Measurements from ENCODE around the gene SEMA5B.

DNA sequence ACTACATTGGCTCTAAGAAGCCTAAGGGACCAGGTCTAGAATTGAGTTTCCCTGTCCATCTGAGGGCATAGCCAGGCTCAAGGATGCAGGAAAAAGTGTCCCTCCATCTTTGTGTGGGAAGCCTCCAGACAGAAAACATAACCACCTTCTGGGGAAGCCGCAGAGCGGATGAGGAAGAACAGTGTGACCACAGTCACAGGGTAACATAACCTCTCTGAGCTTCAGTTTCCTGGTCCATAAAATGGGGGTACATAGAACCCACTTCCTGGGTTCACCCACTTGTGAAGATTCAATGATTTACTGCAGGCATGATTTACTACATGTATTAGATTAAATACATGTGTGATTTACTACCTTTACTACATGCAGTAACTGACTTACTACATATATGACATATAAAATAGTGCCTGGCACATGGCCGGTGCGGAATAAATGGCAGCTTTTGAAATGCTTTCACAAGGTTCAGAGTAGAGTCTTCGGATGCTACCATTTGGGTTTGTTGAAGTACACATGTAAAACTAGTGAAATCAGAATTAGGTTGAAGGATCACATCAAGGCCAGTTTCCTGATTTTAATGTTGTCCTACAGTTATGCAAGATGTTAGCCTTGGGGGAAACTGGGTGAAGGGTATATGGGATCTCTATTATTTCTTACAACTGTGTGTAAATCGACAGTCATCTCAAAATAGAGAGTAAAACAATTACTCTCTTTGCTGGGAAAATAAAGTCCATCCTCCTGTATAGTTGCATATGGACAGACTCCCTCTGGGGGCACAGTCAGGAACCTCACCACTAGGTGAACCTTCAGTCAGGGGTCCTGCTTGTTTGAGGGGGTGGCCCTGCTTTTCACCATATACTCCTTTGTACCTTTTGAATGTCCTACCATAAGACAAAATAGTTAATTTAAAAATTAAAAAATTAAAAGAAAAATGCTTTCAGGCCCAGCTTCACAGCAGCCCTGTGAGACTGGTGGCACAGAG, 86.0 kb downstream of the SEMA5B start:
- TF ChIP-seq, protein P1, sequence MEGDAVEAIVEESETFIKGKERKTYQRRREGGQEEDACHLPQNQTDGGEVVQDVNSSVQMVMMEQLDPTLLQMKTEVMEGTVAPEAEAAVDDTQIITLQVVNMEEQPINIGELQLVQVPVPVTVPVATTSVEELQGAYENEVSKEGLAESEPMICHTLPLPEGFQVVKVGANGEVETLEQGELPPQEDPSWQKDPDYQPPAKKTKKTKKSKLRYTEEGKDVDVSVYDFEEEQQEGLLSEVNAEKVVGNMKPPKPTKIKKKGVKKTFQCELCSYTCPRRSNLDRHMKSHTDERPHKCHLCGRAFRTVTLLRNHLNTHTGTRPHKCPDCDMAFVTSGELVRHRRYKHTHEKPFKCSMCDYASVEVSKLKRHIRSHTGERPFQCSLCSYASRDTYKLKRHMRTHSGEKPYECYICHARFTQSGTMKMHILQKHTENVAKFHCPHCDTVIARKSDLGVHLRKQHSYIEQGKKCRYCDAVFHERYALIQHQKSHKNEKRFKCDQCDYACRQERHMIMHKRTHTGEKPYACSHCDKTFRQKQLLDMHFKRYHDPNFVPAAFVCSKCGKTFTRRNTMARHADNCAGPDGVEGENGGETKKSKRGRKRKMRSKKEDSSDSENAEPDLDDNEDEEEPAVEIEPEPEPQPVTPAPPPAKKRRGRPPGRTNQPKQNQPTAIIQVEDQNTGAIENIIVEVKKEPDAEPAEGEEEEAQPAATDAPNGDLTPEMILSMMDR (IDR thresholded peaks at IDR 0.05; ENCODE audit: low read depth, low read length, missing input control) = no peak
- TF ChIP-seq, protein P2, sequence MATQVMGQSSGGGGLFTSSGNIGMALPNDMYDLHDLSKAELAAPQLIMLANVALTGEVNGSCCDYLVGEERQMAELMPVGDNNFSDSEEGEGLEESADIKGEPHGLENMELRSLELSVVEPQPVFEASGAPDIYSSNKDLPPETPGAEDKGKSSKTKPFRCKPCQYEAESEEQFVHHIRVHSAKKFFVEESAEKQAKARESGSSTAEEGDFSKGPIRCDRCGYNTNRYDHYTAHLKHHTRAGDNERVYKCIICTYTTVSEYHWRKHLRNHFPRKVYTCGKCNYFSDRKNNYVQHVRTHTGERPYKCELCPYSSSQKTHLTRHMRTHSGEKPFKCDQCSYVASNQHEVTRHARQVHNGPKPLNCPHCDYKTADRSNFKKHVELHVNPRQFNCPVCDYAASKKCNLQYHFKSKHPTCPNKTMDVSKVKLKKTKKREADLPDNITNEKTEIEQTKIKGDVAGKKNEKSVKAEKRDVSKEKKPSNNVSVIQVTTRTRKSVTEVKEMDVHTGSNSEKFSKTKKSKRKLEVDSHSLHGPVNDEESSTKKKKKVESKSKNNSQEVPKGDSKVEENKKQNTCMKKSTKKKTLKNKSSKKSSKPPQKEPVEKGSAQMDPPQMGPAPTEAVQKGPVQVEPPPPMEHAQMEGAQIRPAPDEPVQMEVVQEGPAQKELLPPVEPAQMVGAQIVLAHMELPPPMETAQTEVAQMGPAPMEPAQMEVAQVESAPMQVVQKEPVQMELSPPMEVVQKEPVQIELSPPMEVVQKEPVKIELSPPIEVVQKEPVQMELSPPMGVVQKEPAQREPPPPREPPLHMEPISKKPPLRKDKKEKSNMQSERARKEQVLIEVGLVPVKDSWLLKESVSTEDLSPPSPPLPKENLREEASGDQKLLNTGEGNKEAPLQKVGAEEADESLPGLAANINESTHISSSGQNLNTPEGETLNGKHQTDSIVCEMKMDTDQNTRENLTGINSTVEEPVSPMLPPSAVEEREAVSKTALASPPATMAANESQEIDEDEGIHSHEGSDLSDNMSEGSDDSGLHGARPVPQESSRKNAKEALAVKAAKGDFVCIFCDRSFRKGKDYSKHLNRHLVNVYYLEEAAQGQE (IDR thresholded peaks at IDR 0.05) = no peak
- TF ChIP-seq TAF1 (conservative IDR thresholded peaks at IDR 0.05) (no peak), YY1 (IDR thresholded peaks at IDR 0.05) (no peak), RXRA (IDR thresholded peaks at IDR 0.05) (no peak), GABPA (IDR thresholded peaks at IDR 0.05 in 1 of 2, conservative IDR thresholded peaks at IDR 0.05 in 1 of 2) (no peak), NR2F2 (IDR thresholded peaks at IDR 0.05) (no peak), EGR1 (IDR thresholded peaks at IDR 0.05; ENCODE audit: low read depth in 2 of 2) (no peak)
- TF ChIP-seq, protein P3, sequence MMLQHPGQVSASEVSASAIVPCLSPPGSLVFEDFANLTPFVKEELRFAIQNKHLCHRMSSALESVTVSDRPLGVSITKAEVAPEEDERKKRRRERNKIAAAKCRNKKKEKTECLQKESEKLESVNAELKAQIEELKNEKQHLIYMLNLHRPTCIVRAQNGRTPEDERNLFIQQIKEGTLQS (IDR thresholded peaks at IDR 0.05) = no peak
- TF ChIP-seq, protein P4, sequence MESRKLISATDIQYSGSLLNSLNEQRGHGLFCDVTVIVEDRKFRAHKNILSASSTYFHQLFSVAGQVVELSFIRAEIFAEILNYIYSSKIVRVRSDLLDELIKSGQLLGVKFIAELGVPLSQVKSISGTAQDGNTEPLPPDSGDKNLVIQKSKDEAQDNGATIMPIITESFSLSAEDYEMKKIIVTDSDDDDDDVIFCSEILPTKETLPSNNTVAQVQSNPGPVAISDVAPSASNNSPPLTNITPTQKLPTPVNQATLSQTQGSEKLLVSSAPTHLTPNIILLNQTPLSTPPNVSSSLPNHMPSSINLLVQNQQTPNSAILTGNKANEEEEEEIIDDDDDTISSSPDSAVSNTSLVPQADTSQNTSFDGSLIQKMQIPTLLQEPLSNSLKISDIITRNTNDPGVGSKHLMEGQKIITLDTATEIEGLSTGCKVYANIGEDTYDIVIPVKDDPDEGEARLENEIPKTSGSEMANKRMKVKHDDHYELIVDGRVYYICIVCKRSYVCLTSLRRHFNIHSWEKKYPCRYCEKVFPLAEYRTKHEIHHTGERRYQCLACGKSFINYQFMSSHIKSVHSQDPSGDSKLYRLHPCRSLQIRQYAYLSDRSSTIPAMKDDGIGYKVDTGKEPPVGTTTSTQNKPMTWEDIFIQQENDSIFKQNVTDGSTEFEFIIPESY (IDR thresholded peaks at IDR 0.05) = no peak
- TF ChIP-seq, protein P5, sequence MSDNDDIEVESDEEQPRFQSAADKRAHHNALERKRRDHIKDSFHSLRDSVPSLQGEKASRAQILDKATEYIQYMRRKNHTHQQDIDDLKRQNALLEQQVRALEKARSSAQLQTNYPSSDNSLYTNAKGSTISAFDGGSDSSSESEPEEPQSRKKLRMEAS (IDR thresholded peaks at IDR 0.05) = no peak

All from liver (tissue), 3 donors.